GM18951 (cell line): ENCODE measurements around the gene DHX57.

ENCODE experiments used
- POLR2A ChIP-seq: IDR thresholded peaks from 4 replicates; pipeline ENCODE4 v1.6.1; 2011; ENCODE audit warnings: mild to moderate bottlenecking; ENCODE audit not compliant: insufficient read length, insufficient read depth; ENCODE audit errors: extremely low read depth
- in situ Hi-C: fragments of 300-500 bp; cut with MboI; formaldehyde crosslinking; loops from one replicate; pipeline ENCODE4 v1.12.0; 2022; ENCODE audit warnings: low sequenced_read_pairs, mixed read lengths, inconsistent platforms; ENCODE audit not compliant: unreplicated experiment

The DHX57 gene

DNA sequence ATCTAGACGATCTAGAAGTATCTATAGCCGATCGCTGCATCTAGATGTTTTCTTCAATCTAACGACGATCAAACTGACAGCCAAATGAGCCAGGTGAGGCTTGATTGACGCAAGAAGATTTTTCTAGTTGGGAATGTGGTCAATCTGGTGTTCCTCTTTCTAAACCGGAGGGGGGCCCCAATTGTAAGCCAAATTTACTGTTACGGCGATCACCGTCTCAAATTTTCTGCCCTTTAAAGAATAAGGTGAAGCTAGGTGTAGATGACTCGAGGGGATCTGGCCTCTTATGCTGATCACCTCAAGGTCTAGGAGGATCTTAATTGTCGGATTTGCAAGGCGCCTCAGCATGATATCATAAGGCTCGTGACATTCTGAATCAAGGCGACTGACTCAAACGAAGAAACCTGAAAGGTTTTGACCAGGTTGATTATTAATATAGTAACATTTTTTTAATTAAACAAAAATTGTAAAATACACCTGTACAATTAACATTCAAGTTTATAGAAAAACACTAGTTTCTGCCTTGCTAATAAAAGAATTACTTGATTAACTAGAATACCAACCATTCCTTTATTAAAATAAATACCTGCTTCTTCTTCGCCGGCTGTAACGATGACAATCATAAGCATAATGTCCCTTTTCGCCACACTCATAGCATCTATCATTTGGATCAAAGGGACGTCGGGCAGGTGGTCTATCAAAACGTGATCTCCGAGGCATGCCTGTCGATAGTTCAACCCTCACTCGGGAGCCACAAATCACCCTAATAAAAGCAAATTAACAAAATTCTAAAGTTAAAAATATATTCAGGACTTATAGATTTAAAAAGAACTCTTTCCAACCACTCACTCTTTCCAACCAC is 126.6 kb downstream of the DHX57 start:
- in situ Hi-C loops, result loop anchor here (10.0 to 25.0 kb wide), 2 partner anchors 144 to 437 kb away; partner anchors contain the start of gene HNRNPLL
- TF ChIP-seq POLR2A, result no peak

DNA sequence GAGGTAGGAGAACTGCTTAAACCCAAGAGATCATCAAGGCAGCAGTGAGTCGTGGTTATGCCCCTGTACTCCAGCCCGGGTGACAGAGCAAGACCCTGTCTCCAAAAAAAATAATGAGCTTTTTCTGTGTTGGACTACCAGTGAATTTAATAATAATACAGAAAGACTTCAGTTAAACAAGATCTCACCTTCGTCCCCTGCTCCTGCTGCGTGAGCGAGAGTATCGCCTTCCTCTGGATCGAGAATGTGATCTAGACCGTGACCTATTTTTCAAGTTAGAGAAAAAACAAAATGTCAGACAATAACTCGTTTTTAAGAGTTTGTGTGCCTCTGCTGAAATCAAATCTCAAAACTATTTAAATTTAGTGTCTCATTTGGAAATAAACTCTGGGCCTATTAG is 127.3 kb downstream of the DHX57 start:
- in situ Hi-C loops, result loop anchor here (10.0 to 25.0 kb wide), 2 partner anchors 144 to 436 kb away; partner anchors contain the start of gene HNRNPLL
- no peak for TF ChIP-seq POLR2A

DNA sequence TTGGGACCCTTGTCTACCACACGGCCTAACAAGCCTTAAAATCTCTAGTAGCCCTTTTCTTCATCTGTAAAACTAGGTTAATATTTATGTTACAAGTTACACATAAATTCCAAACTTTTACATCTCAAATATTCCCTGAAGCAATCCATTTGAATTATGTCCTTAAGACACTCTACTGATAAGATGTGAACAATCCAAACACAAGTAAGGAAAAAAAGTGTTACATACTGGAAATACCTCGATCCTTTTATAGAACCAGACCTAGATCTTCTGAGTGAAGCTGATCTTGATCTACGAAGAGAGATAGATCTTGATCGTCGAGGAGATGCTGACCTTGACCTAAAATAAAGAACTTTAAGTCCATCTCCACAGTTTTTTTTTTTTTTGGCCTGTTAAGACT is 127.9 kb downstream of the DHX57 start:
- TF ChIP-seq POLR2A, result no peak
- in situ Hi-C loops, result loop anchor here (10.0 to 25.0 kb wide), 2 partner anchors 143 to 436 kb away; partner anchors contain the start of gene HNRNPLL
